Measurements from ENCODE around the gene NTF3. TPM values are rescaled to one million over a fixed set of nuclear protein-coding genes. Genes with fewer than 3 reads are reported as not detected.

The NTF3 gene
- total RNA-seq, 6 experiments from 2014 or later, result 1.1 to 4.0 (median 2.6) TPM

GRCh38 chr12:5494343-5494742, 62.4 kb downstream of the NTF3 start:
- H3K9me3 ChIP-seq, result no peaks in the 10 kb centered on the region
- TF ChIP-seq POLR2A (IDR thresholded peaks at IDR 0.05), result no peak
- TF ChIP-seq, protein P1, sequence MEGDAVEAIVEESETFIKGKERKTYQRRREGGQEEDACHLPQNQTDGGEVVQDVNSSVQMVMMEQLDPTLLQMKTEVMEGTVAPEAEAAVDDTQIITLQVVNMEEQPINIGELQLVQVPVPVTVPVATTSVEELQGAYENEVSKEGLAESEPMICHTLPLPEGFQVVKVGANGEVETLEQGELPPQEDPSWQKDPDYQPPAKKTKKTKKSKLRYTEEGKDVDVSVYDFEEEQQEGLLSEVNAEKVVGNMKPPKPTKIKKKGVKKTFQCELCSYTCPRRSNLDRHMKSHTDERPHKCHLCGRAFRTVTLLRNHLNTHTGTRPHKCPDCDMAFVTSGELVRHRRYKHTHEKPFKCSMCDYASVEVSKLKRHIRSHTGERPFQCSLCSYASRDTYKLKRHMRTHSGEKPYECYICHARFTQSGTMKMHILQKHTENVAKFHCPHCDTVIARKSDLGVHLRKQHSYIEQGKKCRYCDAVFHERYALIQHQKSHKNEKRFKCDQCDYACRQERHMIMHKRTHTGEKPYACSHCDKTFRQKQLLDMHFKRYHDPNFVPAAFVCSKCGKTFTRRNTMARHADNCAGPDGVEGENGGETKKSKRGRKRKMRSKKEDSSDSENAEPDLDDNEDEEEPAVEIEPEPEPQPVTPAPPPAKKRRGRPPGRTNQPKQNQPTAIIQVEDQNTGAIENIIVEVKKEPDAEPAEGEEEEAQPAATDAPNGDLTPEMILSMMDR (IDR thresholded peaks at IDR 0.05), result no peak
- DNase-seq (no peak), ATAC-seq (no peak)
- no peaks in the 10 kb centered on the region for H3K27me3 ChIP-seq
- H3K27ac ChIP-seq, result no peak overlapping the region
- H3K4me3 ChIP-seq, result no peak overlapping the region
- 88% methylated on average over 15 of the region's 28 CpGs for WGBS (ENCODE audit: insufficient coverage, low coverage, low lambda C conversion rate, missing lambda C conversion rate)
- H3K4me1 ChIP-seq, result peaks cover 0 to 24% (median 10%) of the 10 kb centered on the region in 4 donors
- intact Hi-C loops (cut with DNase I), result no loop called here
- H3K36me3 ChIP-seq, result no peaks in the 10 kb centered on the region

- ATAC-seq (peak; percentile 81 to 92 (median 88)), DNase-seq (peak; percentile 62 to 89 (median 79))
- peak overlapping the region in 2 of 3 donors; percentile 6 to 55 for H3K27ac ChIP-seq
- intact Hi-C loops (cut with DNase I), result no loop called here
- WGBS (ENCODE audit: insufficient coverage, low coverage, low lambda C conversion rate, missing lambda C conversion rate), result 11% methylated on average over 5 of the region's 5 CpGs
- TF ChIP-seq, protein P1 (IDR thresholded peaks at IDR 0.05), result no peak
- no peak for TF ChIP-seq POLR2A (IDR thresholded peaks at IDR 0.05)
- peaks cover 0 to 24% (median 10%) of the 10 kb centered on the region in 4 donors for H3K4me1 ChIP-seq
- H3K9me3 ChIP-seq, result no peaks in the 10 kb centered on the region
- no peaks in the 10 kb centered on the region for H3K27me3 ChIP-seq
- H3K4me3 ChIP-seq, result no peak overlapping the region
- no peaks in the 10 kb centered on the region for H3K36me3 ChIP-seq
These were observed 65.6 kb downstream of the NTF3 start for GRCh38 chr12:5497329-5498053.

DNA sequence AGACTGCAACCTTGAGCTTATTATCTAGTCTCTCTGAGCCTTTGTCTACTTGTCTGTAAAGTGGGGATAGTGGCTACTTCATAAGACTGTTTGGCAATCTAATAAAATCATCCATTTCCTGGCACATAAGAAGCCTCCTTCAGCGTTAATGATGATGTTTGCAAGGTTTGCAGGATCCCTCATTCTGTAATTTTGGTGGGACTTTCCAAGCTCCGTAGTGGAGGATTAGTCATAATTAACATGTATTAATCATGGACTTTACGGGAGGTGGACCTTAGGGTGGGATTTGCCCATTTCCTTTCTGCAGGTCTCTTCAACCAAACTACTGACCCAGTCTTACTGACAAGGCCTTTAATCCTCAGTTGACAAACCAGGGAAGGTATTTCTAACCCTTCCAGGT, 66.2 kb downstream of the NTF3 start:
- H3K27ac ChIP-seq, result peak overlapping the region in 1 of 3 donors; percentile 24
- DNase-seq (no peak), ATAC-seq (peak in 1 of 4 donors; percentile 22)
- H3K27me3 ChIP-seq, result no peaks in the 10 kb centered on the region
- peaks cover 0 to 24% (median 10%) of the 10 kb centered on the region in 4 donors for H3K4me1 ChIP-seq
- no peaks in the 10 kb centered on the region for H3K9me3 ChIP-seq
- H3K36me3 ChIP-seq, result no peaks in the 10 kb centered on the region
- 4% methylated on average over 2 of the region's 3 CpGs for WGBS (ENCODE audit: insufficient coverage, low coverage, low lambda C conversion rate, missing lambda C conversion rate)
- intact Hi-C loops (cut with DNase I), result no loop called here
- TF ChIP-seq POLR2A (IDR thresholded peaks at IDR 0.05), result no peak
- H3K4me3 ChIP-seq, result no peak overlapping the region

DNA sequence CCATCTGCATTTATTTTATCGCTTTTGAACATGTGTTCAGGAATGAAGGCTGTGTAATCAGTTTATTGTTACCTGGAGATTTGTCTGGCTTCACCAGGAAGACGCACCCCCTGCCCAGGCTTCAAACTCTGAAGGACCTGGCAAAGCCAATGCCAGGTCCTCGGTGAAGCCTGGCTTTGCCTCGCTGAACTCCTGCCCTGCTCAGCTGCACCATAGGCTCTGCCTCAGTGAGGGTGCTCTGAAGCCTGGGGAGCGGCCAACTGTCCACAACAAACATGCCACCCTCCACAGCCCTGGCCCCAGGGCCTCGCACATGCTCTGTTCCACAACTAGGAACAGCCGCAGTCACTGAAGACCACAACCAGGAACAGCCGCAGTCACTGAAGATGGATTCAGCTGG, 66.9 kb downstream of the NTF3 start:
- H3K27ac ChIP-seq, result no peak overlapping the region
- DNase-seq (no peak), ATAC-seq (no peak)
- H3K36me3 ChIP-seq, result no peaks in the 10 kb centered on the region
- no peaks in the 10 kb centered on the region for H3K9me3 ChIP-seq
- no peak for TF ChIP-seq POLR2A (IDR thresholded peaks at IDR 0.05)
- TF ChIP-seq, protein P1 (IDR thresholded peaks at IDR 0.05), result no peak
- peaks cover 0 to 24% (median 10%) of the 10 kb centered on the region in 4 donors for H3K4me1 ChIP-seq
- H3K4me3 ChIP-seq, result no peak overlapping the region
- intact Hi-C loops (cut with DNase I), result no loop called here
- WGBS (ENCODE audit: insufficient coverage, low coverage, low lambda C conversion rate, missing lambda C conversion rate), result 86% methylated on average over 5 of the region's 8 CpGs
- H3K27me3 ChIP-seq, result no peaks in the 10 kb centered on the region

DNA sequence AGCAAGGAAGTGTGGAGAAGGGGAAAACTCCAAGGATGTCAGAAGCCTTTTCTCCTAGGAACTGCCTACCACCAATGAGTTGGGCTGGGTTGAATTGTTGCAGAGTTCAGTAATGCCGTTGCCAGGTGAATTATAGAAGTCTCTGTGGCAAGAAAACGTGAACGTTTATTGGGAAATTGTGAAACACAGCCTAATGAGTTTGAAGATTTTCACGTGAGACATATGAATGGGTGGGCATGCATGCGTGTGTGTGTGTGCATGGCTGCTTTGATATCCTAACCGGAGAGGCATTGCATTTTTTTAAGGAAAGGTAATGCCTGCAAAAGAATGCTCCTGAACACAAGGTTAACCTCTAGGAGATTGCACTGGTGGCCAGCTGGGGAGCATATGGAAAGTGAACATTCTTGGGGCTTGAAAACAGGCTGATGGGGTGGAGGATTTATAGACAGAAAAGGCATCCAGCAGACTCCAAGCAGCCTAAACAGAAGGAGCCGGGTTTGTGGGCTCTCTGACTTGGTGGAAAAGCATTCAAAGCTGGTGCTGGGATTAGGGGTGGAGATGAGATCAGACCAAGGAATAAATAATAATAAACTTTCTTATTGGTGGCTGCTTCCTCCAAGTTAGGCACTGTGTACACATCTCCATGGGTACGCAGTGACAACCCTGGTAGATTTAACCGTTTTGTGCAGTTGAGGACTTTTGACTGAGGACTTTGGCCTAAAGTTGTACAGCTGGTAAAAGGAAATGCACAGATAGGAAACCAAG, 67.8 kb downstream of the NTF3 start:
- intact Hi-C loops (cut with DNase I), result no loop called here
- TF ChIP-seq, protein P1 (IDR thresholded peaks at IDR 0.05), result no peak
- no peak for TF ChIP-seq POLR2A (IDR thresholded peaks at IDR 0.05)
- Histone ChIP-seq H3K27me3 (no peaks in the 10 kb centered on the region), H3K9me3 (no peaks in the 10 kb centered on the region), H3K27ac (no peak overlapping the region), H3K4me3 (no peak overlapping the region), H3K4me1 (peaks cover 0 to 24% (median 10%) of the 10 kb centered on the region in 4 donors), H3K36me3 (no peaks in the 10 kb centered on the region)
- DNase-seq, result no peak
- no peak for ATAC-seq
- 64% methylated on average over 9 of the region's 9 CpGs for WGBS (ENCODE audit: insufficient coverage, low coverage, low lambda C conversion rate, missing lambda C conversion rate)

All from right lobe of liver (tissue), 6 donors.